ES-I3 (cell line): ENCODE measurements around the gene OCEL1.

Experiments used
- H3K36me3 ChIP-seq: 2 replicates; pipeline ENCODE4 v1.6.1; 2013; ENCODE audit warnings: mild to moderate bottlenecking, low read length, control low read depth, moderate library complexity; ENCODE audit not compliant: insufficient read depth
- H3K4me1 ChIP-seq: 2 replicates; pipeline ENCODE4 v1.6.1; 2013; ENCODE audit warnings: mild to moderate bottlenecking, control low read depth, low read length; ENCODE audit not compliant: insufficient read depth
- H3K9ac ChIP-seq: 2 replicates; pipeline ENCODE4 v1.6.1; 2013; ENCODE audit warnings: low read depth, mild to moderate bottlenecking, low read length, moderate library complexity
- H3K9me3 ChIP-seq: 2 replicates; pipeline ENCODE4 v1.6.1; 2013; ENCODE audit warnings: mild to moderate bottlenecking, low read length, moderate library complexity; ENCODE audit not compliant: control insufficient read depth, insufficient read depth

OCEL1 gene

GRCh38 chr19:17200408-17201079 is 25.5 kb upstream of the OCEL1 start:
- Histone ChIP-seq H3K36me3 (peaks cover 9% of the 10 kb centered on the region; the same call in 1 of the 2 replicates), H3K4me1 (no peaks in the 10 kb centered on the region), H3K9me3 (no peaks in the 10 kb centered on the region), H3K9ac (no peak overlapping the region)

GRCh38 chr19:17202249-17202648 is 23.8 kb upstream of the OCEL1 start:
- Histone ChIP-seq H3K9ac (no peak overlapping the region), H3K9me3 (no peaks in the 10 kb centered on the region), H3K36me3 (peaks cover 9% of the 10 kb centered on the region; the same call in 1 of the 2 replicates), H3K4me1 (no peaks in the 10 kb centered on the region)

GRCh38 chr19:17202713-17203112 is 23.3 kb upstream of the OCEL1 start:
- H3K9me3 ChIP-seq = no peaks in the 10 kb centered on the region
- peaks cover 9% of the 10 kb centered on the region; the same call in 1 of the 2 replicates for H3K36me3 ChIP-seq
- H3K9ac ChIP-seq = no peak overlapping the region
- no peaks in the 10 kb centered on the region for H3K4me1 ChIP-seq

GRCh38 chr19:17205237-17206140 is 20.5 kb upstream of the OCEL1 start:
- Histone ChIP-seq H3K9ac (no peak overlapping the region), H3K4me1 (peaks cover 9% of the 10 kb centered on the region; the same call in 1 of the 2 replicates), H3K36me3 (peaks cover 9% of the 10 kb centered on the region; the same call in 1 of the 2 replicates), H3K9me3 (no peaks in the 10 kb centered on the region)

GRCh38 chr19:17206736-17207581 is 19.1 kb upstream of the OCEL1 start:
- H3K36me3 ChIP-seq = peaks cover 2% of the 10 kb centered on the region; the same call in 1 of the 2 replicates
- no peak overlapping the region for H3K9ac ChIP-seq
- H3K9me3 ChIP-seq = no peaks in the 10 kb centered on the region
- H3K4me1 ChIP-seq = peaks cover 9% of the 10 kb centered on the region; the same call in 1 of the 2 replicates

- no peak overlapping the region for H3K9ac ChIP-seq
- peaks cover 3% of the 10 kb centered on the region for H3K36me3 ChIP-seq
- peaks cover 9% of the 10 kb centered on the region; the same call in 1 of the 2 replicates for H3K4me1 ChIP-seq
- H3K9me3 ChIP-seq = no peaks in the 10 kb centered on the region
Observed at GRCh38 chr19:17209126-17210036, 16.6 kb upstream of the OCEL1 start.

GRCh38 chr19:17210296-17210695 is 15.7 kb upstream of the OCEL1 start:
- Histone ChIP-seq H3K36me3 (peaks cover 3% of the 10 kb centered on the region), H3K9ac (no peak overlapping the region), H3K4me1 (peaks cover 9% of the 10 kb centered on the region; the same call in 1 of the 2 replicates), H3K9me3 (no peaks in the 10 kb centered on the region)

- Histone ChIP-seq H3K9ac (no peak overlapping the region), H3K36me3 (peaks cover 3% of the 10 kb centered on the region), H3K9me3 (no peaks in the 10 kb centered on the region), H3K4me1 (peaks cover 9% of the 10 kb centered on the region; the same call in 1 of the 2 replicates)
Observed at GRCh38 chr19:17211547-17212446, 14.2 kb upstream of the OCEL1 start.

GRCh38 chr19:17213334-17213733 is 12.7 kb upstream of the OCEL1 start:
- Histone ChIP-seq H3K36me3 (peaks cover 3% of the 10 kb centered on the region), H3K9ac (no peak overlapping the region), H3K4me1 (peaks cover 9% of the 10 kb centered on the region; the same call in 1 of the 2 replicates), H3K9me3 (no peaks in the 10 kb centered on the region)

GRCh38 chr19:17214508-17215126 is 11.4 kb upstream of the OCEL1 start:
- no peaks in the 10 kb centered on the region for H3K9me3 ChIP-seq
- peaks cover 9% of the 10 kb centered on the region; the same call in 1 of the 2 replicates for H3K36me3 ChIP-seq
- H3K9ac ChIP-seq = peak overlapping the region; percentile 94
- H3K4me1 ChIP-seq = no peaks in the 10 kb centered on the region; the same call in 1 of the 2 replicates

- Histone ChIP-seq H3K9ac (peak within 1 kb of the TSS; percentile 94), H3K4me1 (peaks cover 2% of the 10 kb centered on the region; the same call in 1 of the 2 replicates), H3K9me3 (no peaks in the 10 kb centered on the region), H3K36me3 (peaks cover 9% of the 10 kb centered on the region; the same call in 1 of the 2 replicates)
Observed at GRCh38 chr19:17215127-17215971, 10.7 kb upstream of the OCEL1 start, which contains the start of gene USE1. Gene USE1, plus strand, starts transcription at chr19:17215357. Its CDS starts 49 bp downstream, at chr19:17215406.
